Hematopoietic multipotent progenitor cell treated with erythropoietin and hydrocortisone succinate and interleukin-3 and kit ligand, for 4 days (in vitro differentiated cells): ENCODE data around the gene GSG1L.

Experiments
- DNase-seq: peaks from one replicate; pipeline ENCODE4 v3.0.0-alpha.2; 2015

GSG1L gene

DNA sequence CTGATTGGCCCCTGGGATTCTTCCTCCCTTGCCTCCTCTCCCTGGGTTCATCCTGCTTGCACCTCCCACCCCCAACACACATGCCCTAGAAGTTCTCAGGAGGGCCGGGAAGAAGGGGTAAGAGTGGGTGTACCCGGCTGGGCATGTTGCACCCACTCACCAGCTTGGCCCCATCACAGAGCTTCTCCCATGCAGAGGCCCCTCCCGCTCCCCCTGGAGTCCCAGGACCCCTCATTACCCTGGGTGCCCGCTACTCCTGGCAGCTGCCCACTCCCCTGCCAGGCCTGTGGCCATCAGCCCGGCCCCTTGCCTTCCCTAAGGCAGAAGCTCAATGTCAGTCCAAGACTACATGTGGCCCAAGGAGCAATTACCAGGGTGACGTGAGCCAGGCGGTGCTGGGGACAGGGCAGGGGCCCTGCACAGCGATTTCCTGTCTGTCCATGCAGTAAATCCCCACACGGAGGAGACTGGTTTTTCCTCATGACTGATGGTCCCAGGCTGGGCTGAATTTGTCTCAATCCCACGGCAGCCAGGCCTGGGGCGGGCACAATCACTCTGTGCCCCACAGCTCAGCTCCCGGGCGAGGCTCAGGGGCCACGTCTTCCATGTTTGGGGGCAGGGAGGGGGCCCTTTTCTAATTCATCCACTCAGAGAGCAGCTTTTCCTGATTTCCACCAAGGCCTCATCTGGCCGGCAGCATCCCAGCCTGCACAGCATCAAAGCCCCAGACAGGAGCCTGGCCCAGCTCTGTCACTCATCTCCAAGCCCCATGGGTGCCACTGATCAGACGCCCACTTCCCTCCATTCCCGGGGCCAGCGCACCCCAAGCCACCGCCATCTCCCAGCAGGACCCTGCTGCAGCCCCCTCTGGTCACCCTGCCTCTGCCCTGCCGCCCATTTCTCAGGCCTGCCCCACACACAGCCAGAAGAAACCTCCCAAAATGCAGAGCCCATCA is 278.9 kb downstream of the GSG1L start:
- DNase-seq, result no peak

- DNase-seq, result no peak
Measured at GRCh38 chr16:27781981-27782880, 281.3 kb downstream of the GSG1L start.

- no peak for DNase-seq
Measured at GRCh38 chr16:27781195-27781524, 282.4 kb downstream of the GSG1L start.

DNA sequence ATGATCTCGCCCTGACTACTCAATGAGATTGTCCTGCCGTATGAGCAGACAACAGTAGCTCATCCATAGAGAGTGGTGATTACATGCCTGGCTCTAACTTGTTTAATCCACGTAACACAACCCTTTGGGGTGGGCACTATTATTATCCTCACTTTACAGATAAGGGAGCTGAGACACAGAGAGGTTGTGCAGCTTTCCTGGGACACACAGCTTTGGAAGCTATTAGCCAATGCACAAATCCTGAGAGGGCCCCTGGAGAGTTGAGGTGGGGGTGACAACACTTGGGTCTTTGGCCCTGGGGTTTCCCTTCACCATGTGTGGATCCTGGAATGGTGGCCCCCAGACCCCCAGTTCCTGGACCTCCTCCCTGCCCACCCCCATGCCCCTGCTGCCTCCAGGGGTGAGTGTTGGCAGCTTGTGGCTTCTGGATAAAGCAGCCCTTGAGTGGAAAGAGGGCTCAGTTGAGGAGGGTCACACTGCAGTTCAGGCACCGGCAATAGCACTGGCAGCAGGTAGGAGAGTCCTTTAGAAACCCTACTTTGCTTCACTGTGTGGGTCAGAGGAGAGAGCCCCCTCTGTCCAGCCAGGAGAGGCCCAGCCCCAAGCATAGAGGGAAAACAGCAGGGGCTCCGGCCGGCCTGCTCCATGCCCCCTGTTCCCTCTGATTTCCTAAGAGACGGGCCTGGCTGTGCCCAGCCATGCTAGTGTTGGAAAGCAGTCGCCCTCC is 282.9 kb downstream of the GSG1L start:
- no peak for DNase-seq

GRCh38 chr16:27779641-27780164 is 283.8 kb downstream of the GSG1L start:
- DNase-seq, result no peak

GRCh38 chr16:27778926-27779570 is 284.5 kb downstream of the GSG1L start:
- DNase-seq, result no peak

DNA sequence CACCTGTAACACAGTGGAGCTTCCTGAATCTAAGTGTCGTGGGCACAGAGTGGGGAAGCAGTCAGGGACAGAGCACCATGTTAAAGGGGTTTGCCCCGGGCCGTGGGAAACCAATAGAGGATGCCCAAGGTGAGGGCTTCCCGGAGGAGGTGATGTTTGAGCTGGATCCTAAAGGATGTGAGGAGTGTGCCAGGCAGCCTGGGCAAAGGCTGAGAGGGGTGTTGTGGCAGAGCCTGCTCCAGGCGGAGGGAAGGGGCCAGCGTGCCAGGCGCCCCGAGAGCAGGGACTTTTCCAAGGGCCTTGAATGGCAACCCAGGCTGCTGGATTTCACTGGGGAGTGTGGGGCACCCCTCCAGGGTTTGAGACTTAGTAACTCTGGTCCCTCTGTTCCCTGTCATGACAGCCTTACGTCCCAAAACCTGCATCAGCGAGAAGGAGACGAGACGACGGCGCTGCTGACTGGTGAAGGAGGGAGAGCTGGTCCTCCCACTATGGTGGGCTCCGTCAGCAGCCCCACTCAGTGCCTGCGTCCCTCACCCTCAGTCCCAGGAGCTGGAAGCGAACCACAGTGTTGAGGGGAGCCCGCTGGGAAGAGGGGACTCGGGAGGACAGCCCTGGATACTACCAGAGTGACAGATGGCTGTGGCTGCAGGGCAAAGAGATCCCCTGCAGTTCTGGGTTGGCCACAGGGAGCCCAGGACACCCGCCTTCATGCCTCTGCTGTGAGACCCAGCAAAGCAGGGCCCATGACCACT is 285.2 kb downstream of the GSG1L start:
- DNase-seq, result no peak

DNA sequence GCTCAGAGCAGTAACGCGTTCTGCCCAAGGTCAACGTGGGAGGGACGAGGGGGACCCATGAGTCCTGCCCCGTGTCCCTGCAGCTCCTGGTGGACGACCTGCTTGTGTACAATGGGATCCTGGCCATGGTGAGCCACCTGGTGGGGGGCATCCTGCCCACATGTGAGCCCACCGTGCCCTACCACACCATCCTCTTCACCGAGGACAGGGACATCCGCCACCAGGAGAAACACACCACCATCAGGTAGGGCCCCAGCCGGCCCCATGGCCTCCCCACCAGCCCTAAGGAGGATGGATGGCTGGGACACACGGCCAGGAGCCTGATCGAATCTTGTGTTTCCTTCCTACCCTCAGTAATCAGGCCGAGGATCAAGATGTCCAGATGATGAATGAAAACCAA is 286.0 kb downstream of the GSG1L start:
- DNase-seq, result no peak

GRCh38 chr16:27776556-27777225 is 286.8 kb downstream of the GSG1L start:
- DNase-seq, result no peak

DNA sequence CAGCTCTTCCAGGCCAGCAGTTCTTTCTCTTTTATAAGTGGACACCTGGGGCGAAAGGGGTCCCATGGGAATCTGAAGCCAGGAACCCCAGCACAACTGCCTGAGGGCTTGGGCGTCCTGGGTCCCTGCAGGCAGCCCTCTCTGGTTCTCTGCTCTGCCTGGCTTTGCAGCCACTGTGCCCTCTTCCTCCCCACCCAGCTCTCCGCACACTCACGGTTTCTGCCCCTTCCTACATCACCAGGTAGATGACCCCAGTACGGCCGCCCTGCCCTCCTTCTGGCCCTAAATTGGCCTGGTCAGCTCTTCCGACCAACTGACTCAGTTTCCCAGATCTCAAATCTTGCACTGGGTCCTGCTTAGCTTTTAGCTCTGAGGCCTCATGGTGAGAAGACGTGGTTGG is 288.3 kb downstream of the GSG1L start:
- DNase-seq, result no peak

- no peak for DNase-seq
Measured at GRCh38 chr16:27774779-27775178, 288.7 kb downstream of the GSG1L start.

DNA sequence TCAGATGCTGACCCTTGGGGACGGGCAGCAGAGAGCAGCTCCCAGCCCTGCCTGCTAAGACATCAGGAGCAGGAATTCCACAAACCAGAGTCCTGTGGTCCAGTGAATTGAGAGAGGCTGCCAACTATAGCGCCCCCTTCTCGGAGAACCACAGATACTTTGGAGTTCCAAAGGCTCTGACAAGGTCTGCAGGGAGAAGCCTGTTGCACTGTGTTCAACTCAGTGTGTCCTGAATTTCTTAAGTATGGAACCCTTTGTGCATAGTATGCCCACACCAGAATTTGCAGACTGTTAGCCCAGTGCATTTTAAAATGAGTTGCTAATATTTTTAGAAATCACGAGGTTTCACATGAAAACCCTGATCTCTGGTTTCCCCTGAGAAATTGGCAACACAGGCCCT is 290.2 kb downstream of the GSG1L start:
- no peak for DNase-seq

DNA sequence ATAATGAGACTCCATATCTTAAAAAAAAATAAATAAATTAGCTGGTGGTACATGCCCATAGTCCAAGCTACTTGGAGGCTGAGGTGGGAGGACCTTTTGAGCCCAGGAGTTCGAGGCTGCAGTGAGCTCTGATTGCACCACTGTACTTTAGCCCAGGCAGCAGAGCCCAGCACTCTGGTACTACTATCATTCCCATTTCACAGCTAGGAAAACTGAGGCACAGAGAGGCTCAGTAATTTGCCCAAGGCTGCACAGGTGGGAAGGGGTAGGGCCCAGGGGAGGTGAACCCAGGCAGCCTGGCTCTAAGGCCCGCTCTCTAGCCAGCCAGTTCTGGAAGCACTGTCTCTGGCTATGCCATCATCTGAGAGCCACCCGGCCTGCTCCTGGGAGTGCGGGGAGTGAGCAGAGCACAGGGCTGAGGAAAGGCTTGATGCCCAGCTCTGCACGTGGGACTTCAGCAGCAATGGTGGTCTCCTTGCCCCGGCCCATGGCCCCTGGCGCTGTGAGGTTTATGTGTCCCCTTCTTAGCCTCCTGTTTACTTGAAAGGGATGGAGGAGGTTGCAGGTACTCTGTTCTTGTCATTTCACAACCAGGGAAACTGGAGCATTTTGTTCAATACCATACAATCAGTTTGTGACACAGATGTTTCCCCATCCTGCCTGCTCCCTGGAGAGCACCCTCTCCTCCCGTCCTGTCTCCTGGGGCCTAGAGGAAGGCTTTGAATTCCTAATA is 291.3 kb downstream of the GSG1L start:
- no peak for DNase-seq

GRCh38 chr16:27771201-27771910 is 292.2 kb downstream of the GSG1L start:
- no peak for DNase-seq

DNA sequence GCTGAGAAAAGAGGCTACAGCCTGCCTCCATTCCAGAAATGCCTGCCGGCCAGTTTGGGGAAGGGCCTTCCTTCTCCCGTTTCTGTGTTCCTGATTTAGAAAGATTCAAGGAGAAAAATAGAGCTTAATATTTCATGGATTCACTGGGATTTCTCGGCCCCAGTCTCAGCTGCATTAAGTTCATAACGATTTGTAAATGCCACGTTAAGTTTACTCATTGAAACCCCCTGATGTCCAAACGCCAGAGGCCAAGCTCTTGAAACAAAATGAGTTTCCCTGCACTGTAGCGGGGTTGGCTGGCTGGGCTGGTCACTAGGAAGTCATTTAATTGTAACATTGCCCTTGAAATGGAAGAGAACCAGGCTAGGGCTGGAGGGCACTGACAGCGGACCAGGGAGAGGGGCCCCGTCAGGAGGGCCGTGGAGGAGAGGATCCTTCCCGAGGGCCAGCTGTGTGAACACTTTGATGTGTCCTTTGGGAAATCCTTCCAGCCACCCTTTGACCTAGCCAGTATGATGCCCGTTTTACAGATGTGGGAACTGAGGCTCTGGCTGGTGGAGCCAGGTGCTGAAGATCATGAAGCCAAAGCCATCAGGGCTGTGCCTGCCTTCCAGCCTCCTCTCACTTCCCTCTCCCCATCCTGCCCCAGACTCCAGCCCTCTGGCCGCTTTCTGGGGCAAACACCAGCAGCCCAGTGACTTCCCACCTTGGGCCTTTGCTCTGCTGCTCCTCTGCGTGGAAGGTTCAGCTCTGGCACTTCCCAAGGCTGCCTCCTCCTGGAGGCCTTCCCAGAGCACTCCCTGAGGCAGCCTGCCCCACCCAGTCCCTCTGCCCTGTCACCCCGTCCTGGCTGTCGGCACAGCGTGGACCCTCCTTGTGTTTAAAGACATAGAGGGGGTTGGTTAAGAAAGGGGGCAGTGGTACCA is 293.0 kb downstream of the GSG1L start:
- no peak for DNase-seq

DNA sequence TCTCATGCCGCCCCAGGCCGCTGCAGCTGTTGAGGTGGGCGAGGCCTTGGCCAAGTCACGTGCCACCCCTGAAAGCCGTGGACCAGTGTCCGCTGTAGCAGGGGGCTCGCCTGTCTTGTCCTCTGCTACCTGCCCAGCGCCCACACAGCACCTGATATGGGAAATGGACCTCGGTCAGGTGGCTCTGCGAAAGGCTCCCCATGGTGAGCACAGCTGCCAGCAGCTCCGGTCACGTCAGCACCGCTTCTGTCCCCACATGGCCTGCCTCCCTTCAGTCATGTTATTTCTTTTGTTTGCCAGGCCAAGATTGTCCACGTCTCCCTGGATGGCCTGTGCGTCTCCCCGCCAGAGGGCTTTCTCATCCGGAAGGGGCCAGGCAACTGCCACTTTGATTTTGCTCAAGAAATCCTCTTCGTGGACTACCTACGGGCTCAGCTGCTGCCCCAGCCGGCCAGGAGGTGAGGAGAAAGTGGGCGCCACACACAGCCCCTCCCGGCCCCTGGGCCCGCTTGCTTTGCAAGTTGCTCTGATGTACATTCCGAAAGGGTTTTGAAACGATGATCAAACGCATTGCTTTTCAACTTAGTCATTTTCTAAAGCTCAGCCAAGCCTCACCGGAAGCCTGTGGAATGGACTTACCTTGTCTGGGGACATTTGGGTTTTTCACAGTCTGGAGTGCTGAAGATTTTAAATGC is 293.8 kb downstream of the GSG1L start:
- no peak for DNase-seq

- DNase-seq, result no peak
Measured at GRCh38 chr16:27768651-27769272, 294.8 kb downstream of the GSG1L start.
